Muscle of back (tissue), 11 donors: ENCODE measurements around the gene CENPX. TPM values are rescaled to one million over a fixed set of nuclear protein-coding genes. Genes with fewer than 3 reads are reported as not detected.

Experiments
- DNase-seq, 3 donors: peaks; one replicate each; pipeline versions ENCODE4 v3.0.0 to v3.0.0-alpha.2; 2013
- polyA plus RNA-seq, 10 donors: library from polyadenylated mRNA; unstranded; fragments of 120-200 nt; gene quantifications; one replicate each; pipeline ENCODE4 v1.2.1, GENCODE V29; 2013; ENCODE audit not compliant: insufficient read length in 10 of 10

The CENPX gene
- polyA plus RNA-seq, 10 donors, result 26.6 to 42.8 (median 31.0) TPM

- DNase-seq, result no peak
These were observed 6.3 kb upstream of the CENPX start for GRCh38 chr17:82028966-82029365.

- DNase-seq, result no peak
These were observed 5.6 kb upstream of the CENPX start for GRCh38 chr17:82028246-82028645.

GRCh38 chr17:82025401-82026107 is 2.9 kb upstream of the CENPX start:
- no peak for DNase-seq

GRCh38 chr17:82024859-82025258 is 2.2 kb upstream of the CENPX start:
- no peak for DNase-seq

- no peak for DNase-seq
These were observed 966 bp upstream of the CENPX start for GRCh38 chr17:82023447-82024241.

- DNase-seq, result peak; percentile 99 to 100 (median 100)
These were observed 336 bp upstream of the CENPX start, which contains the start of gene LRRC45 for GRCh38 chr17:82022981-82023446. Gene LRRC45 (plus strand): TSS chr17:82023305. CDS start chr17:82023644, 339 bp downstream.

GRCh38 chr17:82021900-82022309 is 773 bp downstream of the CENPX start:
- no peak for DNase-seq

GRCh38 chr17:82021107-82021899 is 1.4 kb downstream of the CENPX start:
- peak; percentile 31 to 72 (median 53) for DNase-seq

- no peak for DNase-seq
These were observed 2.0 kb downstream of the CENPX start for GRCh38 chr17:82020572-82021106.

GRCh38 chr17:82019690-82020571 is 2.7 kb downstream of the CENPX start:
- no peak for DNase-seq

GRCh38 chr17:82018989-82019689 is 3.5 kb downstream of the CENPX start:
- no peak for DNase-seq

GRCh38 chr17:82018152-82018988 is 4.3 kb downstream of the CENPX start:
- no peak for DNase-seq

- no peak for DNase-seq
These were observed 5.0 kb downstream of the CENPX start for GRCh38 chr17:82017612-82018151.

GRCh38 chr17:82016875-82017459 is 5.7 kb downstream of the CENPX start:
- DNase-seq, result no peak

- no peak for DNase-seq
These were observed 6.4 kb downstream of the CENPX start for GRCh38 chr17:82016061-82016874.

- no peak for DNase-seq
These were observed 7.2 kb downstream of the CENPX start for GRCh38 chr17:82015311-82015971.

GRCh38 chr17:82014971-82015310 is 7.7 kb downstream of the CENPX start:
- DNase-seq, result no peak
